GM10248 (cell line): ENCODE data around the gene COPS4.
"Not testable (repeated sequence)": the region's sequence is repeated elsewhere in the genome, so short reads cannot be mapped to it uniquely, and the experiment has no call there.

ENCODE experiments used
- CTCF ChIA-PET: fragments of 300-600 bp; sonication (Branson Sonifier 250); formaldehyde crosslinking; extraction: SDS; loops from one replicate; lab custom pipeline; 2021; ENCODE audit warnings: antibody characterized with exemption; lab: Yijun Ruan, JAX
- POLR2A ChIA-PET: fragments of 350-650 bp; sonication (Branson Sonifier 250); formaldehyde crosslinking; extraction: SDS; loops from one replicate; lab custom pipeline; 2020; ENCODE audit warnings: antibody characterized with exemption; lab: Yijun Ruan, JAX
- DNase-seq: peaks from one replicate; pipeline ENCODE4 v3.0.0; 2012; ENCODE audit errors: extremely low spot score
- TF ChIP-seq, protein P1 (sequence below): IDR thresholded peaks from 2 replicates; pipeline ENCODE4 v1.5.1; 2012; ENCODE audit warnings: mild to moderate bottlenecking, low read depth; ENCODE audit errors: extremely low read depth, missing control alignments, control extremely low read depth

Gene COPS4

DNA sequence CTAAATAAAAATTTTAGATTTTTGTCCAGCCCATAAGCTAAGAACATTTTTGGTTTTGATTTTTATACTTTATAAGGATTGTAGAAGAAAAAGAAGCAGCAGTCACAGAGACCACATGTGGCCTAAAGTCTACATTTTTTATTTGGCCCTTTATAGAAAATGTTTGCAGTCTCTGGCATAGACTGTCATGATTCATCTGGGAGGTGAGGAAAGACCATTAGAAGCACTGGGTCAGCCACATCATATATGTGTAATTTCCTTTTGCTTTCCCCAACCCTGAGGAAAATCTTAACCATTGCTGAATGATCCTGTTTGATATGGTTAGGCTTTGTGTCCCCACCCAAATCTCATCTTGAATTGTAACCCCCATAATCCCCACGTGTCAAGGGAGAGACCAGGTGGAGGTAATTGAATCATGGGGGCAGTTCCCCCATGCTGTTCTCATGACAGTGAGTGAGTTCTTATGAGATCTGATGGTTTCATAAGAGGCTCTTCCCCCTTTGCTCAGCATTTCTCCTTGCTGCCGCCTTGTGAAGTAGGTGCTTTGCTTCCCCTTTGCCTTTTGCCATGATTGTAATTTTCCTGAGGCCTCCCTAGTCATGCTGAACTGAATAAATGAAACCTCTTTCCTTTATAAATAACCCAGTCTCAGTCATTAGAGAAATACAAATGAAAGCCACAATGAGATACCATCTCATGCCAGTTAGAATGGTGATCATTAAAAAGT, 12.1 kb upstream of the COPS4 start:
- ChIA-PET POLR2A (no interaction called here), CTCF (interaction anchor here (1.4 kb wide), 1 partner anchor 12 kb away, joined by 5 read pairs; the partner anchor contains the start of gene COPS4)
- DNase-seq: no peak
- TF ChIP-seq, protein P1, sequence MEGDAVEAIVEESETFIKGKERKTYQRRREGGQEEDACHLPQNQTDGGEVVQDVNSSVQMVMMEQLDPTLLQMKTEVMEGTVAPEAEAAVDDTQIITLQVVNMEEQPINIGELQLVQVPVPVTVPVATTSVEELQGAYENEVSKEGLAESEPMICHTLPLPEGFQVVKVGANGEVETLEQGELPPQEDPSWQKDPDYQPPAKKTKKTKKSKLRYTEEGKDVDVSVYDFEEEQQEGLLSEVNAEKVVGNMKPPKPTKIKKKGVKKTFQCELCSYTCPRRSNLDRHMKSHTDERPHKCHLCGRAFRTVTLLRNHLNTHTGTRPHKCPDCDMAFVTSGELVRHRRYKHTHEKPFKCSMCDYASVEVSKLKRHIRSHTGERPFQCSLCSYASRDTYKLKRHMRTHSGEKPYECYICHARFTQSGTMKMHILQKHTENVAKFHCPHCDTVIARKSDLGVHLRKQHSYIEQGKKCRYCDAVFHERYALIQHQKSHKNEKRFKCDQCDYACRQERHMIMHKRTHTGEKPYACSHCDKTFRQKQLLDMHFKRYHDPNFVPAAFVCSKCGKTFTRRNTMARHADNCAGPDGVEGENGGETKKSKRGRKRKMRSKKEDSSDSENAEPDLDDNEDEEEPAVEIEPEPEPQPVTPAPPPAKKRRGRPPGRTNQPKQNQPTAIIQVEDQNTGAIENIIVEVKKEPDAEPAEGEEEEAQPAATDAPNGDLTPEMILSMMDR: no peak

- POLR2A ChIA-PET, DNase-seq, CTCF ChIA-PET: not testable (repeated sequence)
Measured at GRCh38 chr4:83023599-83023998, 11.4 kb upstream of the COPS4 start.

GRCh38 chr4:83024233-83024632, 10.8 kb upstream of the COPS4 start:
- DNase-seq: no peak
- ChIA-PET POLR2A (no interaction called here), CTCF (no interaction called here)
- TF ChIP-seq, protein P1: no peak

DNA sequence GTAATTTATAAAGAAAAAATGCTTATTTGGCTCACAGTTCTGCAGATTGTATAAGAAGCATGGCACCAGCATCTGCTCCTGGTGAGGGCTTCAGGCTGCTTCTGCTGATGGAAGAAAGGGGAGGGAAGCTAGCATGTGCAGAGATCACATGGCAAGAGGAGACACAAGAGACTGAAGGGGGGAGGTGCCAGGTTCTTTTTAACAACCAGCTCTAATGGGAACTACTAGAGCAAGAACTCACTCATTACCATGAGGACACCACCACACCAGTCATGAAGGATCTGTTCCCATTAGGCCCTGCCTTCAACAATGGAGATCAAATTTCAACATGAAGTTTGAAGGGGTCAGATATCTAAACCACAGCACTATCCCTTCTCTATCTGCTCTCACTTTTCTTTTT, 9.4 kb upstream of the COPS4 start:
- CTCF ChIA-PET: interaction anchor here (1.2 to 1.4 kb wide), 2 partner anchors 9 to 33 kb away, joined by 3 read pairs; no protein-coding TSS in a partner anchor
- TF ChIP-seq, protein P1: no peak
- no peak for DNase-seq
- POLR2A ChIA-PET: no interaction called here

- ChIA-PET CTCF (no interaction called here), POLR2A (no interaction called here)
- no peak for DNase-seq
- TF ChIP-seq, protein P1: no peak
Measured at GRCh38 chr4:83028976-83029375, 6.0 kb upstream of the COPS4 start.

GRCh38 chr4:83029688-83030087, 5.3 kb upstream of the COPS4 start:
- ChIA-PET CTCF (interaction anchor here (1.2 kb wide), 1 partner anchor 18 kb away, joined by 3 read pairs; no protein-coding TSS in a partner anchor), POLR2A (no interaction called here)

More at GRCh38 chr4:83029688-83030087, 5.3 kb upstream of the COPS4 start:
- no peak for DNase-seq
- TF ChIP-seq, protein P1: no peak
